ENCODE data around the gene PPP2R2C. TPM values are rescaled to one million over a fixed set of nuclear protein-coding genes. Genes with fewer than 3 reads are reported as not detected.

The PPP2R2C gene
- total RNA-seq, 6 experiments from 2014 or later: 0.14 to 0.25 (median 0.23) TPM; not detected in 2

DNA sequence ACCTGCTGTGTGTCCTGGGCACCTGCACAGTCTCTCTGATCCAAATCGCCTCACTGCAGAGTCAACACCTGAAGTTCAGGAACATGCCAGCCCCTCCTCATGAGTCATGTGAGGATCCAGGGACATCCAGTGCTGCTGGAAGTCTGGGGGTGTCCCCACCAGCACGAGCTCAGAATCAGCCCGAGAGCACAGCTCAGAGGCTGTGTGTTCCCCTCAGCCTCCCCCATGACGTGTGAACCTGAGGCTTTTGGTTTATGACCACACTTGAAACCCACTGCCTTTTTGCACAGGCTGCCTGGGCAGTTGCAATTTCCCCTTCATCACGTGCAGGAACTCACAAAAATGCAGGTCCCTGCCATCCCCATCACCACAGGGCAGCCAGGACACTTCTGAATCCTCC, 47.1 kb downstream of the PPP2R2C start:
- H3K9me3 Mint-ChIP-seq: no peaks in the 10 kb centered on the region
- no peak for DNase-seq
- H3K27me3 Mint-ChIP-seq (ENCODE audit: insufficient read depth): peaks cover 52% of the 10 kb centered on the region
- no peak overlapping the region for H3K27ac Mint-ChIP-seq
- H3K36me3 Mint-ChIP-seq (ENCODE audit: low read depth): no peaks in the 10 kb centered on the region
- no peak overlapping the region for H3K4me3 Mint-ChIP-seq
- H3K4me1 Mint-ChIP-seq (ENCODE audit: low read depth): no peaks in the 10 kb centered on the region
- TF ChIP-seq, protein P1, sequence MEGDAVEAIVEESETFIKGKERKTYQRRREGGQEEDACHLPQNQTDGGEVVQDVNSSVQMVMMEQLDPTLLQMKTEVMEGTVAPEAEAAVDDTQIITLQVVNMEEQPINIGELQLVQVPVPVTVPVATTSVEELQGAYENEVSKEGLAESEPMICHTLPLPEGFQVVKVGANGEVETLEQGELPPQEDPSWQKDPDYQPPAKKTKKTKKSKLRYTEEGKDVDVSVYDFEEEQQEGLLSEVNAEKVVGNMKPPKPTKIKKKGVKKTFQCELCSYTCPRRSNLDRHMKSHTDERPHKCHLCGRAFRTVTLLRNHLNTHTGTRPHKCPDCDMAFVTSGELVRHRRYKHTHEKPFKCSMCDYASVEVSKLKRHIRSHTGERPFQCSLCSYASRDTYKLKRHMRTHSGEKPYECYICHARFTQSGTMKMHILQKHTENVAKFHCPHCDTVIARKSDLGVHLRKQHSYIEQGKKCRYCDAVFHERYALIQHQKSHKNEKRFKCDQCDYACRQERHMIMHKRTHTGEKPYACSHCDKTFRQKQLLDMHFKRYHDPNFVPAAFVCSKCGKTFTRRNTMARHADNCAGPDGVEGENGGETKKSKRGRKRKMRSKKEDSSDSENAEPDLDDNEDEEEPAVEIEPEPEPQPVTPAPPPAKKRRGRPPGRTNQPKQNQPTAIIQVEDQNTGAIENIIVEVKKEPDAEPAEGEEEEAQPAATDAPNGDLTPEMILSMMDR (IDR thresholded peaks at IDR 0.05): no peak

DNA sequence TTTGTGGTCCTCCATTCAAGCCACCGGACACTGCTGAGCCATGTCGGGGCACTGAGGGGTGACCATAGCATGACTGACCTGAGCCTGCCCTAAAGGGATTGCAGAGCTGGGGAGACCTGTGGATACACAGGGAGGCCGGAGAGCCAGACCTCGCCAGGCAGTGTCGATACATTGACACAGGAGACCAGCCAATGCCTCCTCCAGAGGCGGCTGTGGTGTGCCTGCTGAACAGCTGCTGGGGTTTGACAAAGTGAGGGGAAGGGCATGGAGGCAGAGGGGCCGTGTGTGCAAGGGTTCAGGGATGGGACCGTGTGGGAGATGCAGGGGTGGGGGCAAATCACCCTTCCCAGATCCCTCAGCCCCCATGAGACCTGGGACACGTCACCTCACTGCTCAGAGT, 48.0 kb downstream of the PPP2R2C start:
- no peak for DNase-seq
- Mint-ChIP-seq H3K36me3 (ENCODE audit: low read depth) (no peaks in the 10 kb centered on the region), H3K27me3 (ENCODE audit: insufficient read depth) (peaks cover 49% of the 10 kb centered on the region), H3K4me1 (ENCODE audit: low read depth) (no peaks in the 10 kb centered on the region), H3K27ac (no peak overlapping the region), H3K4me3 (no peak overlapping the region), H3K9me3 (no peaks in the 10 kb centered on the region)
- TF ChIP-seq, protein P1 (IDR thresholded peaks at IDR 0.05): no peak

DNA sequence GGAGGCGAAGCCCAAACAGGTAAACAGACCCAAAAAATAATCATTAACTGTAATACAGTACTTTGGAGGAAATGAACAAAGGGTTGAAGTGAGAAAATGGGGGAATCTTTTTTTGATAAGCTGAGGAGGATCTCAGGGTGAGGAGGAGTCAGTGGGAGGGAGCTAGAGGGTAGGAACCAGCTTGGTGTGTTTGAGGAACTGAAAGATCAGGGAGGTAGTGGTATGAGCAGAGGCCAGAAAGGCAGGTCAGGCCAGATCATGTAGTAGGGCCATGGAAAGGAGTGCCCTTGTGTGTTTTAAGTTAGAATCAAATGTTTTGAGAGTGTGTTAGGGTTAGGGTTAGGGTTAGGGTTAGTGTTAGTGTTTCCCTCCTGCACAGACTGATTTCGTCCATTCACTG, 48.8 kb downstream of the PPP2R2C start:
- no peak for DNase-seq
- Mint-ChIP-seq H3K27ac (no peak overlapping the region), H3K4me1 (ENCODE audit: low read depth) (no peaks in the 10 kb centered on the region), H3K27me3 (ENCODE audit: insufficient read depth) (peaks cover 46% of the 10 kb centered on the region), H3K4me3 (no peak overlapping the region), H3K9me3 (no peaks in the 10 kb centered on the region), H3K36me3 (ENCODE audit: low read depth) (no peaks in the 10 kb centered on the region)
- TF ChIP-seq, protein P1 (IDR thresholded peaks at IDR 0.05): no peak

DNA sequence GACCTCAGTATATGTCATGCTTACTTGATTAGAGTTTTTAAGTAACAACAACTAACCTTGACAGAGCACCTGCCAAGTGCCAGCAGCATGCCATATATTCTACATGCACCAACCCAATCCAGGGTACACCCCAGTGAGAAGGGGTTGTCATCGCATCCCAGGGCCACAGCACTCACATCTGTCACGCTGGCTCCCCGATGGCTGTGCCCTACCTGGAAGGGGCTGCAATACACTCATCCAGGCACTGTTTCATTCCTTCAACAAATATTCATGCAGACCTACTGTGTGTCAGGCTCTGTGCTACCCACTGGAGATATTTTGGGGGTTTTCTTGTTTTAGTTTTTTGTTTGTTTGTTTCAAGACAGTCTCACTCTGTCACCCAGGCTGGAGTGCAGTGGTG, 49.5 kb downstream of the PPP2R2C start:
- Mint-ChIP-seq H3K27ac (no peak overlapping the region), H3K4me3 (no peak overlapping the region), H3K9me3 (no peaks in the 10 kb centered on the region), H3K4me1 (ENCODE audit: low read depth) (no peaks in the 10 kb centered on the region), H3K27me3 (ENCODE audit: insufficient read depth) (peaks cover 40% of the 10 kb centered on the region), H3K36me3 (ENCODE audit: low read depth) (no peaks in the 10 kb centered on the region)
- DNase-seq: no peak
- TF ChIP-seq, protein P1 (IDR thresholded peaks at IDR 0.05): no peak

DNA sequence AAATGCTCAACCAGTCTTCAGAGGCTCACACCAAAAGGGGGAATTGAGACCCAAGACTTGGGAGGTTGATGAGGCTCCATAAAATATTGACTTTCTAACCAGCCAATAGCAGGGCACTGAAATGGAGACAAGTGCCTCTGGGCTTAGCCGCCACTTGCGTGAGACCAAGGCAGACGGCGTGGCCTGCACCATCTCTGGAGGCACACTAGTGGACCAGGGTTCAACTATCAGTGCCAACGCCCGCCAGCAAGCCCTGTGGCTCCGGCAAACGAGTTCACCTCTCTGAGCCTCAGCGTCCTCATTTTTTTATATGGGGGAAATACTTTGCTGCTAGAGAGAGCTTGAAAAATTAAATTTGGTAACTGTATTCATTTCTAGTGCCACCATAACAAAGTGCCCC, 50.3 kb downstream of the PPP2R2C start:
- Mint-ChIP-seq H3K4me3 (no peak overlapping the region), H3K27ac (no peak overlapping the region), H3K27me3 (ENCODE audit: insufficient read depth) (peaks cover 42% of the 10 kb centered on the region), H3K9me3 (no peaks in the 10 kb centered on the region), H3K36me3 (ENCODE audit: low read depth) (no peaks in the 10 kb centered on the region), H3K4me1 (ENCODE audit: low read depth) (no peaks in the 10 kb centered on the region)
- TF ChIP-seq, protein P1 (IDR thresholded peaks at IDR 0.05): no peak
- DNase-seq: no peak

DNA sequence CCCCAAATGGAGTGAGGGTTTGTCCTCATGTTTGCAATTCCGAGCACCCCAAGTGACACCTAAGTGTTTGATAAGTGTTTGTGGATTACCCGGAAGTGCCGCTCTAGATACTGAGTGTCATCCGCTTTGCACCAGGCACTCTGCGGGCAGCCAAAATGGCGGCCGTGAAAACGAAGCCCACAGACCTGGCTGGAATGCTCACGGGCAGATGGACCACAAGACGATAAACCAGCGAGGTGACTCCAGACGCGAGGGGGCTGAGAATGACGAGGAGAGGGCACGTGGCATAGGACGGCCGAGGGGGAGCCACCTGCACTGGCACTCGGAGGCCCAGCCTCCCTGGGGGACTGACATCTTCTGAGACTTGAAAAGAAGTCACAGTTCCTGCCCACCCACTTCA, 51.0 kb downstream of the PPP2R2C start:
- peaks cover 35% of the 10 kb centered on the region for H3K27me3 Mint-ChIP-seq (ENCODE audit: insufficient read depth)

More for the DNA sequence above, 51.0 kb downstream of the PPP2R2C start:
- H3K27ac Mint-ChIP-seq: no peak overlapping the region
- TF ChIP-seq, protein P1 (IDR thresholded peaks at IDR 0.05): no peak
- no peaks in the 10 kb centered on the region for H3K9me3 Mint-ChIP-seq
- H3K4me1 Mint-ChIP-seq (ENCODE audit: low read depth): no peaks in the 10 kb centered on the region
- H3K4me3 Mint-ChIP-seq: no peak overlapping the region
- DNase-seq: no peak
- H3K36me3 Mint-ChIP-seq (ENCODE audit: low read depth): no peaks in the 10 kb centered on the region

Measured in HFFc6 (cell line).